Upper lobe of left lung (tissue), 6 donors: ENCODE measurements around the gene CFTR. TPM values are rescaled to one million over a fixed set of nuclear protein-coding genes. Genes with fewer than 3 reads are reported as not detected.

Source experiments
- ATAC-seq, 2 donors: fragments of 200-7000 bp; cut with Tn5 transposase; one replicate each; pipeline ENCODE4 v1.9.1; 2022; ENCODE audit warnings: mild to moderate bottlenecking in 2 of 2, moderate library complexity in 2 of 2; ENCODE audit not compliant: low FRiP score in 2 of 2
- DNase-seq, 2 donors: peaks; one replicate each; pipeline ENCODE4 v3.0.0-alpha.2; 2019 to 2020
- H3K27ac ChIP-seq, 4 donors: fragments of 200-600 bp; sonication (generic); one replicate each; pipeline ENCODE4 v1.5.1; 2016 to 2019
- H3K27me3 ChIP-seq, 4 donors: fragments of 200-600 bp; sonication (generic); one replicate each; pipeline ENCODE4 v1.5.1; 2017 to 2019
- H3K36me3 ChIP-seq, 4 donors: fragments of 200-600 bp; sonication (generic); one replicate each; pipeline ENCODE4 v1.5.1; 2016 to 2019
- H3K4me1 ChIP-seq, 4 donors: fragments of 200-600 bp; sonication (generic); one replicate each; pipeline ENCODE4 v1.5.1; 2018 to 2019
- H3K4me3 ChIP-seq, 4 donors: fragments of 200-600 bp; sonication (generic); one replicate each; pipeline ENCODE4 v1.5.1; 2017 to 2019; ENCODE audit warnings: mild to moderate bottlenecking in 2 of 4, moderate library complexity in 1 of 4
- H3K9me3 ChIP-seq, 4 donors: fragments of 200-600 bp; sonication (generic); one replicate each; pipeline ENCODE4 v1.5.1; 2018 to 2019
- CTCF ChIP-seq, 6 experiments: fragments of 450-650 bp in 4 of 6; fragments of 200-600 bp in 2 of 6; sonication (generic) in 2 of 6; IDR thresholded peaks; one replicate each; pipeline ENCODE4 v1.5.1; 2016 to 2019; ENCODE audit warnings: antibody characterized with exemption in 6 of 6
- EP300 ChIP-seq, 4 donors: sonication (generic); formaldehyde crosslinking; IDR thresholded peaks; one replicate each; pipeline ENCODE4 v1.5.1; 2017; ENCODE audit warnings: antibody characterized with exemption in 4 of 4, control low read depth in 2 of 4
- POLR2A ChIP-seq, 4 donors: fragments of 450-650 bp; IDR thresholded peaks; one replicate each; pipeline ENCODE4 v1.5.1; 2016 to 2017; ENCODE audit warnings: antibody characterized with exemption in 4 of 4, mild to moderate bottlenecking in 2 of 4
- POLR2AphosphoS5 ChIP-seq, 2 donors: sonication (generic); formaldehyde crosslinking; IDR thresholded peaks; one replicate each; pipeline ENCODE4 v1.5.1; 2017; ENCODE audit warnings: antibody characterized with exemption in 2 of 2
- WGBS, 2 donors: methylation state at CpG; one replicate each; pipeline ENCODE4 v1.1.5; 2017 to 2018; 5-methylcytosine and 5-hydroxymethylcytosine counted together
- total RNA-seq, 6 donors: library from RNA; depleted of rRNA in 4 of 6; stranded (reverse); fragments of >200 nt in 4 of 6; gene quantifications; one replicate each; pipeline versions ENCODE4 v1.1.0 to v1.2.1, GENCODE V29; 2016 to 2021
- donor health status: DM: no; HTN: no; CAD: no; lungs with moderate emphysema.
- donor health status: DM: no; HTN: yes; CAD: no; lungs with severe emphysema.

The CFTR gene
- total RNA-seq, 6 donors from 2014 or later, result 4.2 to 36.7 (median 24.8) TPM

GRCh38 chr7:117652943-117653680 lies 173.3 kb downstream of the CFTR start:
- TF ChIP-seq CTCF (IDR thresholded peaks at IDR 0.05) (no peak), EP300 (IDR thresholded peaks at IDR 0.05) (no peak), POLR2AphosphoS5 (IDR thresholded peaks at IDR 0.05) (no peak), POLR2A (IDR thresholded peaks at IDR 0.05) (no peak)
- H3K36me3 ChIP-seq, result no peaks in the 10 kb centered on the region
- WGBS, 2 donors, result 83 to 92% methylated on average over 4 of the region's 4 CpGs
- H3K9me3 ChIP-seq, result no peaks in the 10 kb centered on the region
- H3K4me3 ChIP-seq, result no peak overlapping the region
- peaks cover 0 to 7% (median 0%) of the 10 kb centered on the region in 4 donors for H3K4me1 ChIP-seq
- no peak overlapping the region for H3K27ac ChIP-seq
- no peak for DNase-seq
- ATAC-seq, result no peak
- H3K27me3 ChIP-seq, result no peaks in the 10 kb centered on the region

- no peaks in the 10 kb centered on the region for H3K9me3 ChIP-seq
- peaks cover 0 to 19% (median 0%) of the 10 kb centered on the region in 4 donors for H3K4me1 ChIP-seq
- DNase-seq (no peak), ATAC-seq (no peak)
- H3K27me3 ChIP-seq, result no peaks in the 10 kb centered on the region
- 81 to 83% methylated on average over 1 of the region's 1 CpG for WGBS, 2 donors
- H3K4me3 ChIP-seq, result no peak overlapping the region
- no peak for TF ChIP-seq EP300 (IDR thresholded peaks at IDR 0.05)
- TF ChIP-seq POLR2A (IDR thresholded peaks at IDR 0.05), result no peak
- TF ChIP-seq CTCF (IDR thresholded peaks at IDR 0.05), result no peak
- no peak for TF ChIP-seq POLR2AphosphoS5 (IDR thresholded peaks at IDR 0.05)
- H3K27ac ChIP-seq, result no peak overlapping the region
- H3K36me3 ChIP-seq, result no peaks in the 10 kb centered on the region
These were observed 175.0 kb downstream of the CFTR start for GRCh38 chr7:117654780-117655179.

- peaks cover 0 to 25% (median 0%) of the 10 kb centered on the region in 4 donors for H3K4me1 ChIP-seq
- no peak for TF ChIP-seq POLR2AphosphoS5 (IDR thresholded peaks at IDR 0.05)
- TF ChIP-seq POLR2A (IDR thresholded peaks at IDR 0.05), result no peak
- no peak for TF ChIP-seq EP300 (IDR thresholded peaks at IDR 0.05)
- TF ChIP-seq CTCF (IDR thresholded peaks at IDR 0.05), result no peak
- no peaks in the 10 kb centered on the region for H3K36me3 ChIP-seq
- H3K9me3 ChIP-seq, result no peaks in the 10 kb centered on the region
- no peak overlapping the region for H3K4me3 ChIP-seq
- WGBS, 2 donors, result 63 to 68% methylated on average over 2 of the region's 2 CpGs
- ATAC-seq (no peak), DNase-seq (no peak)
- H3K27ac ChIP-seq, result no peak overlapping the region
- no peaks in the 10 kb centered on the region for H3K27me3 ChIP-seq
These were observed 177.0 kb downstream of the CFTR start for GRCh38 chr7:117656806-117657205.

GRCh38 chr7:117659531-117660011 lies 179.7 kb downstream of the CFTR start:
- H3K27ac ChIP-seq, result peak overlapping the region in 1 of 4 donors; percentile 54

More at GRCh38 chr7:117659531-117660011, 179.7 kb downstream of the CFTR start:
- ATAC-seq, result no peak
- peaks cover 0 to 25% (median 0%) of the 10 kb centered on the region in 4 donors for H3K4me1 ChIP-seq
- DNase-seq, result no peak
- H3K4me3 ChIP-seq, result no peak overlapping the region
- no peaks in the 10 kb centered on the region for H3K36me3 ChIP-seq
- no peaks in the 10 kb centered on the region for H3K9me3 ChIP-seq
- TF ChIP-seq POLR2AphosphoS5 (IDR thresholded peaks at IDR 0.05) (no peak), EP300 (IDR thresholded peaks at IDR 0.05) (peak in 1 of 4 donors; percentile 7), CTCF (IDR thresholded peaks at IDR 0.05) (no peak)
- no peaks in the 10 kb centered on the region for H3K27me3 ChIP-seq
